DMS 273 treated with DMSO at 0.1 percent for 48 hours (cell line): ENCODE measurements around the gene C17orf67.
A peak's percentile ranks its signal among the peaks of the same experiment; 100 is the strongest.

Experiments used
- DNase-seq: peaks from one replicate; lab custom pipeline; 2025; lab: John Stamatoyannopoulos, UW

Gene C17orf67

DNA sequence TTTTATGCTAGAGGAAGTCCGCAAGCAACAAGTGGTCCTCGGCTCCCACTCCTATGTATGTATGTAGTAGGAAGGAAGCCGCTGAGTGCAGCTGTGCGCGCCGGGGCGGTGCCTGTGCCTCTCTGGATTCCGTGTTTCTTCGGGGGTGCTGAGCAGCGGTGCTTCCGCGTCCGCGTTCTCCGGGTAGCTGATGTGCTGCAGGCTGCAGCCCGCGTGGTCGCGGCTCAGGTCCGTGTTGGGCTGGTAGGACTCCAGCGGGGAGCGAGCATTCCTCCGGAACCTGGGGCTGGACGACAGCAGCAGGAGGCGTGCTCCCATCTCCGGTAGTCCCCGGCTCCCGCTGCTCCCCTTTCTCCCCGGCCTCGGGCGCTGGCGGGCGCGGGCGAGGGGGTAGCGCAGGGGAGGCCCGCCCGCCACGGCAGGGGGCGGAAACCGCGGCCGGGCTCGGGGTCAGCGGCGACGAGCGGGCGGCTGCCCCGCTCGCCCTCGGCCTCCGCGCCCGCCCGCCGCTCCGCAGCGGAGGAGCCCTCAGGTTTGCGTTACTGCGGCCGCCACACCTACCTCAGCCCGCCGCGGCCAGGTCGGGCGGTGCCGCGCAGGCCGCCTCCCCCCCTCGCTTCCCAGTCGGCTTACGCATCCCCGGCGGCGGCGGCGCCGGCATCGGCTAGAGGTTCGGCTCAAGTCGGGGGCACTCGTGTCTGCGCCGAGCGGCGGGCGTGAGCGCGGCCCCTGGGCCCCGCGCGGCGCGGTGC is 487 bp downstream of the C17orf67 start:
- no peak for DNase-seq

DNA sequence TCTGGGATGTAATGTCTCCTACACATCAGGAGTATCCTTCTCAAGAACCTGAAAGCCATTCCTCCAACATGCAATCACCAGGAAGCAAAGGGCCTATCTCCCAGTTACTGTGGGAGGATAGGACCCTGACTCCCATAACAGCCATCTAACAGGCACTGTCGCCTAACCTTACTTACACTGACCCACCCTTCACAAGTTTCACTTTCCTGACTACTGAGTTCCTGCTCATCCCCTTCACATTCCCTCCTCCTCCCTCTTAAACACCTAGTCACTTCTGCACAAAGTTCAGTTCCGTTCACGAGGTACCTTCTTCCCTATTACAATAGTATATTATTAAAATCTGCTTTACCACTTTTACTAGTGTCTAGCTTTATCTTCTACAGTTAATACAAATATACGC is 1.3 kb downstream of the C17orf67 start:
- DNase-seq = no peak

DNA sequence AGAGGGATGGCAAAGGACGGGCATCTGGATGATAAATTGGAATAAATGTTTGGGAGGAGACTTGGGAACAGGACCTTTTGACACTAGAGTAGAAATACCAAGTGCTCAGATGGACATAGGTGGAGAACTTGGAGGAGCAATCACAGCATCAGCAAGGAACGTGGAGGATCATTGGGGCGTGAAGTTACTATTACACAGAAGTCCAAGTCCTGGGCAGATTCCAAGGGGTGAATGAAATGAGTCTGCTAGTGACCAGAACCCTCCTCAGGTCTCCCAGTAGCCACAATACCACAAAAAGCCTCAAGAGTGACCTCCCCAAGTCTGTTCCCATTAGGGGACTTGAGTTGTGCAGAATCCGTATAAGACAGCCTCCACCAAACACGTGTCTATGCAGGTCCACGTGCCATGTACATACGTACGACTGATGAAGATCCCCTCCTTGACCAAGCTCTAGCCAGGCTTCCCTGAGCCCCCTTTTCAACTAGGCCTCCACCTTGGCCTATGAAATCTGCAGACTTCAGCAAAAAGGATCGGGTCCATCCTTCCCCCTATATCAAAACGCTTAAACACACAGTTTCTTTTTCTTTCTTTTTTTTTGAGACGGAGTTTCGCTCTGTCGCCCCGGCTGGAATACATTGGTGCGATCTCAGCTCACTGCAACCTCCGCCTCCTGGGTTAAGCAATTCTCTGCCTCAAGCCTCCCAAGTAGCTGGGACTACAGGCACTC is 2.2 kb downstream of the C17orf67 start:
- DNase-seq = no peak

DNA sequence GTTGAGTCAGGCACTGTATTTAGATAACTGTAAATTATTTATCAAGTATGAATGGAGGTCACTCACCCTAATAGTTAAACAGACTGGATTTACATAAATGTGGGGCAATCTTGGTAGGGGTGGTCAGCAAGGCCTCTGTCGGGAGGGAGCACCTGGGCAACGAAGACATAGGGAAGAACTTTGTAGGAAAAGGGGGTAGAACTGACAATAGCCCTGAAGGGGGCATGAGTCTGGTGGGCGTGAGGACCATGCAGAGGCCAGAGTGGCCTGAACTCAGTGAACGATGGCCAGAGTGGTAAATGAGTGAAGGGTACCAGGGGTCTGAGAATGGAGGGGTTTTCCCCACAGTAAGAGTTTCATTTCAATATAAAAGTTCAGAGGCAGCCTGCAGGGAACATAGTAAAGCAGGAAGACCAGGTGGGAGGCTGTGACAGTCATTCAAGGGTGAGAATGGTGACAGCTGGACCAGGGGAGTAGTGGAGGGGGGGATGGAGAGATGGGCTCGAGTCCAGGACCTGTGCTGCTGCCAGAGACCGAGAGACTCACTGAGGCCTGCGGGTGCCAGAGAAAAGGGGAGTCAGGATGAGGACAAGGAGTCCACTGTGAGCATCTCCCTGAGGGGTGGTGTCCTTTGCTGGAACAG is 2.9 kb downstream of the C17orf67 start:
- no peak for DNase-seq

DNA sequence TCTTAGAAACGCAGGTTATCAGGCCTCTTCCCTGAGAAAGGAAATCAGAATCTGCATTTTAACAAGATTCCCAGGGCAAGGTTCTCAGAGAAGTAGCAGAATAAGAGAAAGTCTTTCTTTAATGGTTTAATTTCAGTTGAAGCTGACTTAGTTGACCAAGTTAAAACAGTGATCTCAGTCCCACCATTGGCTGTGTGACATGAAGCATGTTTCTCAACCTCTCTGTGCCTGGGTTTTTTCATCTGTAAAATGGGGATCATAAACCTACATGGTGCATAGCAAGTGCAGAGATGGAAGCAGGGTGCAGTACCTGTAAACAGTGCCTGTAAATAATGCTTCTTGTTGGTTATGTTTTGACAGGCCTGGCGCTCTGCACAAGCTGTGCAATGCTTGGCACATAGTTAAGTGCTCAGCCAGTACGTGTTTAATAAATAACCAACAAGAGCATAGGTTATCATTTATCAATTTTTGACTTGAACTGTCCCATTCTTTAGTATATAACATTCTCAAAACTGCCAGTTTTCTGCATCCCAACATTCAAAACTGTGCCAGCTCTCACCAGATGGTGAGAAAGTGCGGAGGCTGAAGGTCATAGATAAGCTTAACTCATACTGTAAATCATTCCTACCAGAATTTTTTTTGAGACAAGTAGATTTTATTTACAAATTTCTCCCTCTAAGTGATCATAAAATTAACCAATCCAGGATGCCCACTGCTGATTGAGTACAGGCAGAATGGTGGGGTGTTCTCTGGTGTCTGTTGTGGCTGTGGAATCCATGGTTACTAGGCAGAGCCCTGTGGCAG is 6.9 kb downstream of the C17orf67 start:
- no peak for DNase-seq

DNA sequence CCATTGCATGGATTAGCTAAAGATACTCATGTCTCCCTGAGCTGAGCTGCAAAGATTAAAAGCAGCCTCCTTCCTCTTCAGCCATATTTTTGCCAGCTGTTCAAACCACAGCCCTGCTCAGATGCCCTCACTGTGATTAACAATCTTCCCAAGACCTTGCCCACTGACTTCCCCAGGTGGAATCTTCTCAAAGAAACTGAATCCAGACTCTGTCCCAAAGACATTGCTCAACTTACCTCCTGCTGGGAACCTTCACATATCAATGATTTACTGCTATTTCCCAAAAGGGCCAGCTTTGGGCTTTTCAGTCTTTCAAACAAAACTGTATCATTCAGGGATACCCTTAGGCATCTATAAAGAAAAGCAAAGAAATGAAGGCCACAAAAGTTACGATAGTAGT is 9.2 kb downstream of the C17orf67 start:
- DNase-seq = no peak

DNA sequence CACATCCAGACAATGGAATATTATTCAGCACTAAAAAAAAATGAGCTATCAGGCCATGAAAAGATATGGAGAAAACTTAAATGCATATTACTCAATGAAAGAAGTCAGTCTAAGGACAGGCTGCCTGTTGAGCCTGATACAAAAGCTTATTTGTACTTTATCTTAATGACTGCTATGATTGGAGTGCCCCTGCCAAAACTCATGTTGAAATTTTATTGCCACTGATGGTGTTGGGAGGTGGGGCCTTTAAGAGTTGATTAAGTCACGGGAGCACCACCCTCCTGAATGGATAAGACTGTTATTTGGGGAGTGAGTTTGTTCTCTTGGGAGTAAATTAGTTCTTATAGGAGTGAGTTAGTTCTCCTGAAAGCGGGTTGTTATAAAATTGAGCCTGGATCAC is 9.9 kb downstream of the C17orf67 start:
- no peak for DNase-seq

DNA sequence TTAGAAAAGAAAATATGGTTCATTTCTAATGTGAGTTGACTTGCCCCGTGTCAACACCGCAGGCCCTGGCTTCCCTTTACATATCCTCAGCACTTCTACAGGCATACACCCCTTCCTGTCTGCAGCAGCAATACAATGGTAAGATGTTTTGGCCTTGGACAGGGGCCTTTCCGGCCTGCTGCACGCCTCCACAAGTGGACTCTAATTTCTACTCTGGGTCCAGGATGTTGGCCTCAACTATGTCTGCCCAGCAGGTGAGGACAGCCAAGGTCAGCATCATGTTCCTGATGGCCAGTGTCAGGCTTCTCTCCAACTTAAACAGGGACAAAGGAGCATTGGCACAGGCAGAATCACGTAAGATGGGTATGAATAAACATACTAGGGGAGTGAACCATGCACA is 11.0 kb downstream of the C17orf67 start:
- no peak for DNase-seq

DNA sequence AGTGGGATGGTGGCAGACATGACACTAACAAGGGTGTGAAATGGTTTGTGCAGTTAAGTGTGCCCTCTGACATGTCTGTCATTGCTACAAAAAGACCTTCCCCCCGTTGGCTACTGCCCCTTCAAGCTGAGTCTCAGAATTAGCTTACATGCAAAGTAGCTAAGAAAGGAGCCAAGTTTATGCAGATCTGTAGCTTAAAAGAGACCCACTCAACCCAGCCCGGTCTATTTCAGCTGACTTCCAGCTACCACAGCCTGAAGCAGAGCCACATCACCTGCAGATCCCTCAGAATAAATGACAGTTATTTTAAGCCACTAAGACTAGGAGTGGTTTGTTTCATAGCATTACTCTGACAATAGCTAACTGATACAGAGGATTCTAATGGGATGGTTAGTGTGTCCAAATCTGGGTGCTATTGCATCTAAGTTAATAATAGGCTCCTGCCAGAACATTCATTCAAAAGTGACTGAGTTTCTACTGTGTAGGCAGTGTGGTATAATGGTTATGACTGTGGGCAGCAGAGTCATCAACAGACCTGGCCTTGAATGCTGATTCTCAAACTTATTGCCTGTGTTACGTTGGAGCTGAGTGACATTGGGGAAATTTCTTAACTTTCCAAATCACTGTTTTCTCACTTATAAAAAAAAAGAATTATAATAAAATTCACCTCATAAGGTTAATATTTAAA is 11.7 kb downstream of the C17orf67 start:
- no peak for DNase-seq

DNA sequence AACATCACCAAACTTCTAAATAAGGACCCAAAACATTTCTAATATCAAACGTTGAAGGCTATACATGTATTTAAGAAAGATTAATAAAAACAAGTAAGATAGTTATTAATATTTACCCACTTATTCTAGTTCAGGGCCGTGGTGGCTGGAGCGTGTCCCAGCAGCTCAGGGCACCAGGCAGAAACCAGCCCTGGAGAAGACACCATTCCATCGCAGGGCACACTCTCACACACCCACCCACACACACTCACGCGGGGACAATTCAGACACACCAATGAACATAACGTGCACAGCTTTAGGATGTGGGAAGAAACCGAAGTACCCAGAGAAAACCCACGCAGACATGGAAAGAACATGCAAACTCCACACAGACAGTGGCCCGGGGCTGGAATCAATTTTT is 13.5 kb downstream of the C17orf67 start:
- DNase-seq = no peak

DNA sequence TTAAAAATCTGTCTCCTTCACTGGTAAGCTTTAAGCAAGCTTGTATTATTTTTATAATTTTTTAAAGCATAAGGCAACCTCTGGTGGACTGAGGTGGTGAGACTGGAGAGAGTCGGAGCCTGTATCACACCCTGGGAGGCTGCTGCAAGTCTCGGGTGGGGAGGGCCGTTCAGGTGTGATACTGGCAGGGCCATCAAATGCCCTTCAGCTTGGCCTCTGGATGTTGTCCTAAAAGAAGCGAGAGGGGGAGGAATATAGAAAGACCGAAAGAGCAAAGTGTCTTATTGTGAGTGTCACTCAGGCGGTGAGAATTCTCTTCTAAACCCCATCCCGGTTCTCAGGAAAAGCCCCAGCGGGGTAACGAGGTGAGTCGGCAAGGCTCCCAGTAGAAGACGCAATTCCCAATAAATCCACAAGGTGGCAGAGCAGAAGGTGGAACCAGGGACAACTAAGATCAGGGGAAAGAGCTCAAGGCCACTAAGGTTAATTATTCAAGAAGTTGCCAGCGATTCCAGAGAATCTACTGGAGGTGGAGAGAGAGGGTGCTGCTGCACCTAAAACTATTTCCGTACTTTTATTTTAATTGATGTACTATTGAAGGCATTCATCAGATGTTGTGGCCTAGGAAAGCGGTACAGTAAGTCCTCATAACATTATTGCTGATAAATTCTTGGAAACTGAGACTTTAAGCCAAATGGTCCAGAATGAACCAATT is 14.1 kb downstream of the C17orf67 start:
- peak; percentile 67 for DNase-seq

DNA sequence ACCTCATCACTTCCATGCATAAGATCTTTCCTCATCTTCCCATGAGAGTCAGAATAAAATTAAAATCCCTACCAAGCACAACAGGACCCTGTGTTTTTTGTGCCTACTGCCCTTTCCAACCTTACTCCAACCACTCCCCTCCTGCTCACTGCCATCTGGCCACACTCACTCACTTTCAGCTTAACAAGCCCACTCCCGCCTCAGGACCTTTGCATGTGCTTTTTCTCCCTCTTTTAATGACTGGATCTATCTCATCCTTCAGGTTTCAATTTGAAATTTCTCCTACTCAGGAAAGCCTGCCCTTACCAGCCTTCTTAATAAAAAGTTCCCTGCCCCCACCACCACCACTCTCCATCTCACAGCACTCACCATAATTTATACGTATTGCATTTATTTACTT is 14.7 kb downstream of the C17orf67 start:
- DNase-seq = no peak

DNA sequence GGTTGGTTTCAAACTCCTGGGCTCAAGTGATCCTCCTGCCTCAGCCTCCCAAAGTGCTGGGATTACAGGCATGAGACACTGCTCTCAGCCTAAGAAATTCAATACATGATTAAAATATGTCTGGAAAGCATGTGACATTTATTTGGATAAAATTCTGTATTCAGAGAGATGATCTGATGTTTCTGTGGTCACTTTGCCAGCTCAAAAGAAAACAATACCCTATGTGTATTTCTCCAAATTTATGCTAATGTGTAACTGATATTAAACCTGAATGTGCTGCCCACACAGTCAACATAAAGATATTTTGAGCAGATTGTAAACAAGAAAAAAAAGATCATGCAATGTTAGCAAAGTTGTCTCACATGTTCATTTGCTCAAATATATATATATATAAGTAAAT is 16.7 kb downstream of the C17orf67 start:
- no peak for DNase-seq

DNA sequence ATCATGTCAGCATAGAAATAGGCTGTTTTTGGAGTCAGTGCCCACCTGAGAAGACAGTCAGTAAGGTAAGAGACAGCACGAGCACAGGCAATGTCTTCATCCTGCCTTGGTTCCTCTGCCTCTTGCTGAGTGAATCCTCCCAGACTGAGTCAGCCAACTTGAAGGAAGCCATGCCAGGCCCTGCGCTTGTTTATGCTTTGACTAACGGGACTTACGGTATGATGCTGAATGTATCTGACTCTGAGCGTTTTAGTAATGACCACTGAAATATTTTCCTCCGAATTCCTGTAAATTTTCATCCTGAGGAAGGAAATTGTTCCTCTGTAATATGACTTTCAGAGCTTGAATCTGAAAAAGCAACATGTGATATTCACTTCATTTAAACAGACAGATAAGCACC is 18.0 kb downstream of the C17orf67 start:
- no peak for DNase-seq

DNA sequence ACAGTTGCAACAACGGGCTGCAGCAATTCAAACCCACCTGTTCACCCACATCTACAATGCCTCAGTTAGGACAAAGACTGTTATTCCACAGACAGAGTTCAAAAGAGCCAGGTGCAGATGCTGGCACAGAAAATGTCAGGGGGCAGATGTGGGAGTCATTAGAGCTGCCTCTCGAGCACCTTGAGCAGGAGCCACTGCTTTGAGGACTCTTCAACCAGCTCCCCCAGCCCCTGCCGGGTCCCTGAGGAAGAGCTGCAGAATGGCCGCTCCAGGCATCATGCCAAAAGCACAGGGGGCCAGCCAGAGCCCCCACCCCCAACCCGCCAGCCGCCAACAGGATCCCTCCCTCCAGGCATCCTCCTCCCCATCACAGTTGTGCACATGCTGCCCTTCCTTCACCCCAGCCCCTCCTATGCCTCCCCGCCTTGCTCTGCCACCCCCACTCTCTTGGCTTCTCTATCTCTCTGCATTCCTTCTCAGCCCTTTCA is 20.8 kb downstream of the C17orf67 start:
- peak; percentile 81 for DNase-seq

DNA sequence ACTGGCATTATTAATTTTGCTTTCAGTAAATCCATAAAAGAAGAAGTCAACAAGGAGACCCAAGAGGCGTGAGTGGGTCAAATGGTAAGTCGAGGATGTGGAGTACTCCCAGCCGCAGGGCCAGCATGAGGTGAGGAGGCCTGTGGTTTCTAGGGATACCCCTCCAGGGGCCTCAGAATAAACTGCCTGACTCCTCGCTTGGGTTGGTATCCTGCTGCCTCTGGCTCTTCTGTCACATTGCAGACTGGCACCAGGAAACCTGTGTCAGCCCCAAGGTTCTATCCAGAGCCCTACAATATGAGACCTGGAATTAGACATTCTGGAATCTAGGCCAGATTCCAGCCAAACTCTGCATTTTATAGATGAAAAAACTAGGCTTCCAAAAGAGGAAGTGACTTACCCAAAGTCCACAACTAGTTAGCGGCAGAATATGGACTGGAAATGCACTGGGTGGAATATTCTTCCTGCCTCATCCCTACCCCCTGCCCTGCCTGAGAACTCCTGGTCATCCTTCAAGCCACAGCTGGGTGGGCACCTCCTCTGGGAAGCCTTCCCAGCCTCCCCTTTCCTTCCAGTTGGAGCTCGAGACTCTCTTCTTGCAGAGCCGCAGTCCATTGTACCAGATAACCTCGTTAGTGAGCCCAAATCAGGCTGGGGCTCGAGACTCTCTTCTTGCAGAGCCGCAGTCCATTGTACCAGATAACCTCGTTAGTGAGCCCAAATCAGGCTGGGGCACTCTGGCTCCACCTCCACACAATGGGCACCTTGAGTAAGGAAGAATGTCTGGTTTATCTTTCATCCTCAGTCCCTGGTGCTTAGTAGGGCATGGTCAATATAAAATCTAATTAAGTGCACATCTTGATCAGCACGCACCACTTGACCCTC is 22.6 kb downstream of the C17orf67 start:
- DNase-seq = no peak

DNA sequence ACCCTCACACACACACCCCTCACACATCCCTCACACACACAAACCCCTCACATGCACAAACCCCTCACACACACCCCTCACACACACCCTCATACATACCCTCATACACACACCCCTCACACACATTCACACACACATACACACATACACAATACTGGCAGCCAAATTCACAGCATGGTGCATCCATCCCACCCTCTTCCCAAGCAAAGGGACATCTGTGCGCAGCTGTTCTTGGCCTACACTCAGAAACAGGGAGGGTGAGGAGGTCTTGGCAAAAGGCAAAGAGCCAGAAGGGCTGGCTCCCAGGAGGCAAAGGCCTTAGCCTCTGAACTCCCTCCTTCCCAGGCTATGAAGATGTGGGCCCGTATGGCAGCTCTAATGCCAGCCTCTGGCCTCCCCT is 23.4 kb downstream of the C17orf67 start:
- peak; percentile 87 for DNase-seq

DNA sequence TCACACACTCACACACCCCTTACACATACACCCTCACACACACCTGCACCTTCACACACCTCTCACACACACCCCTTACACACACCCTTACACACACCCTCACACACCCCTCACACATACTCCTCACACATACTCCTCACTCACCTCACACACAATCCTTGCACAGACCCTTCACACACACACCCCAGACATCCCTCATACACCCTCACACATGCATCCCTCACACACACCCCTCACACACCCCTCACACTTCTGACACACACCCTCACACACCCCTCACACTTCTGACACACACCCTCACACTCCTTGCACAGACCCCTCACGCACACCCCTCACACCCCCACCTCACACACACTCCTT is 23.9 kb downstream of the C17orf67 start:
- no peak for DNase-seq

DNA sequence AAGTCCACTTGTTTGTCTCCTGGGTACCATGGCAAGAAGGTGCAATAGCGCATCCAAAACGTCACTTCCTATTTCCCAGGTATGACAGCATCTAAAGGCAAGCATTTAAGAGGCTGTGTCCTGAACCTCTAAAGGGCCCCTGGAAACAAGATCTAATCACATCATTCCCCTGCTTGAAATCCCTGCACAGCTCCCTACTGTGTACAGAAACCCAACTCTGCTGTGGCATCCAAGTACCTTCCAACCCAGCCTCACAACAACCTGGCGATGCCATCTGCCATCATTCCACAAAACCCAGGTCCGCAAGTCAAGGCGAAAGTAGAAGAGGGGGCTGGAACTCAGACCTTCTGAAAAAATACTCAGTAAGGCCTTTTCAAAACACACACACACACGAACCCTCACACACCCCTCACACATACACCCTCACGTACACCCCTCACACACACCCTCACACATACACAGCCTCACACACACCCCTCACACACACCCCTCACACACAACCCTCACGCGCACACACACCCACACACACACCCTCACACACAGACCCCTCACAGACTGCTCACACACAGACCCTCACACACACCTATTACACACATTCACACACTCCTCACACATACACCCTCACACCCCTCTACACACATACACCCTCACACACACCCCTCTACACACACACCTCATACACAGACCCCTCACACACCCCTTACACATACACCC is 24.5 kb downstream of the C17orf67 start:
- peak; percentile 98 for DNase-seq
